GM18502 (cell line): Measurements from ENCODE around the gene CRP.
"Not testable (repeated sequence)": the region's sequence is repeated elsewhere in the genome, so short reads cannot be mapped to it uniquely, and the experiment has no call there.

Experiments used
- ATAC-seq: cut with Tn5 transposase; IDR thresholded peaks from one replicate; pipeline ENCODE4 v1.9.1; 2021; ENCODE audit warnings: mild to moderate bottlenecking; ENCODE audit not compliant: unreplicated experiment, poor library complexity

CRP gene

GRCh38 chr1:159704481-159704880 lies 9.9 kb downstream of the CRP start:
- no peak for ATAC-seq

- ATAC-seq, result no peak
Measured at GRCh38 chr1:159700312-159700711, 14.1 kb downstream of the CRP start.

GRCh38 chr1:159699653-159700052 lies 14.7 kb downstream of the CRP start:
- ATAC-seq, result no peak

DNA sequence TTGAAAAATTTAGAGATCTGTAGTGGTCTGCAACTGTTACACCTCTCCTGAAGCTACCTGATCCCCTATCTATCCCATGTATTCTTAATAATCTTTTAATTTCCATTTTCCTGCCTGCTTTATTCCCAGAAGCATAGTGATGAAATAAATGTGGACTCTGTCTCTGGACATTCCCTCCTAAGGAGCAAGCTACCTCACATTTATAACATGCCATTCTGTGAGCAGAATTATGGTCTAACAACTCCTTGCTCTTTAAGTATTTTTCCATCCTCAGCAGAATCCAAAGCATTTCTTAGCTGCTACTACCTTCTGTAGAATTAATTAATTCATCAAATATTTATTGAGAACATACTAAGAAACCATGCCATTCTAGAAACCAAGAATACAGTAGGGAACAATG lies 15.1 kb downstream of the CRP start:
- no peak for ATAC-seq

DNA sequence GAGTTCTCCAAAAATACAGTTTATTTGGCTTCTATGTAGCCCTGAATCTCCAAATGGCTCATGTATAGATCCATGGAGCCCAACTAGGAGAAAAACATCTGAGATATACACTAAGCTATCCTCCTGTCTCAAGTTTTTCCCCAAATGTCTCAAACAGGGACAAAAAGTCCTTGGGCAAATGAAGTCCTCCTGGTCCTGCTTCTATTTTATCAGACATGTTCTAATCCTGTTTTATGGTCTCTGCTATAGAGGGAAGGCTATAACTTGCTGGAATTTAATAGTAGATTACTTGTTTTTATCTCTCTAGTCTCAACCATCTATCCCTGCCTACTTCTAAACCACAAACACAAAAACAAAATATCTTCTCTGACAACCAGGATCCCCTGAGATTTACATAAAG lies 26.9 kb downstream of the CRP start:
- ATAC-seq, result no peak

DNA sequence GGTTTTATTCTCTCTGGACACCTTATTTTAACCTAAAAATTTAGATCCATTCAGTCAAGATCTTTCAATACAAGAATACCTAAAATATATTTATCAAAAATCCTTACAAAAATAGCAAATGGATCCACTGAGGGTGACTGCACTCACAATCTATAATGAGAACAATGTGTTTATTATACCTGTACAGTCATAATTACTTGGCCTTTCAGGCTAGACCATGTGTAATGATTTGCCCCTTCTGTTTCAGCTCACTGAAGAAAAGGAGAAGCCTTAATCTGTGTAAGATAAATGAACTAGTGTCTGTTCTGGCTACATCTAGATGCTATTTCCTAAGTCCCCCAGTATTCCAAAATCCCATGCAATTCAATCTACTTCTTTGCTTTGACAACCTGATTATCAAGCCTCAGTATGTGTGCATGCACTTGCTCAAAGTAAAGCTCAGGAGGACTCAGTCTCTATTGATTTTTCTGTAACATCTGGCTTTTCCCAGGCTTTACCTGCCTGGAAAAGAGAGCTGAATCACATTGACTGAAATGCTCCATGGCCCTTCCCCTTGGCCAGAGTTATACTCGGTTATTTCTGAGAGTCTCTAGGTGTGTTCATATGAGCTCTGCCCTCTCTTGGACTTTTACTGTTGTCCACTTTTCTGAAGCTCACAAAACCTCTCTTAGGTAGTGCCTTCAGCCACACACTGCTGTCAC lies 27.6 kb downstream of the CRP start:
- no peak for ATAC-seq

DNA sequence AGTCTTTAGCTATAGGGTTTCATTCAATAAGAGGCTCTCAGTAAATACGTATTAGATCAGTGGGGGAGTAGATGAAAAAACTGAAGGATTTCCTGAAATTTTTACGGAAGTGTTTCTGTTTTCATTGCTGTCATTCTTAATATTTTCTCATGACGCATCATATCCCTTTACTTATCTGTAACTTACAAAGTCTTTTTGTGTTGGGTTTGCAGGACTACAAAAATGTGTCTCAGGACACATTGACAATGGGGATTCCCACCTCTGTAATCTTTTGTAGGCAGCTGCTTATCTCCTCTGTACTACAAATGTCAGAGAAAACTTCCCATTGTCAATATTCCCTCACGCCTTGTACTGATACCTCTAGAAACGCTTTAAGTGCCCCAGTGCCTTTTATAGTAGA lies 35.5 kb downstream of the CRP start:
- ATAC-seq, result no peak

DNA sequence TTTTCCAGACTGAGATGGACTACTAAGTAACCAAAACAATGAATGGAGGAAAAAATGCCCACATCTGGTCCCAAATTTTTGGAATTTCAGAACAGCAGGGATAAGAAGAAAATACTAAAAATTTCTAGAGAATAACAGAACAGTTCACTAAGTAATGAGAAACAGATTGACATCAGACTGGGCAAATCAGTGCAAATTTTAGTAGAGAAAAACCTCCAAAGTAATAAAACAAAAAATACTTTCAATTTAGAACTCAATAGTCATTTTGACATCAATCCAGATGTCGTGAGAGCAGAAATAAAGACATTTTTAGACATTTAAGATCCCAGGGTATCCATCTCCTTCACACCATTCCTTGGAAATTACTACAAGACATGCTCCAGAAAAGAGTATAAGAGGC lies 39.3 kb downstream of the CRP start:
- no peak for ATAC-seq

GRCh38 chr1:159672390-159672789 lies 42.0 kb downstream of the CRP start:
- not testable (repeated sequence) for ATAC-seq

GRCh38 chr1:159669338-159669737 lies 45.1 kb downstream of the CRP start:
- no peak for ATAC-seq

DNA sequence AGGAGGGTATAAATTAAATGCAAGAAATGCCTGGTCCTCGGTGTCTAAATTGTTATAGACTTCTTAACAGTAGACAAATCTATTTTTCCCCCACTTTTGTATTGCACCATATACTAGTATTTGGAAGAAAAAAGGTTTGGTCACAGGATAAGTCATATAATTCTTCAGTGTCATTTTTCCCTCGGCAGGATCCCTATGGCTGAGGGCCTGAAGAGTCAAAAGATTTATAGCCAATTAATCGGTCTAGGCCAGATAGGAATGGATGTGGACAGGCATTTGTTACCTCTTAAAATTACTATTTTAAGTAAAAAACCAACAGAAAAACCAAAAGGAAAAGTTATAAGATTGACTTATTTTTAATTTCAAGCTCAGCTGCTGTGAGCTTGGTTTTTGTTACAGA lies 45.6 kb downstream of the CRP start:
- no peak for ATAC-seq

DNA sequence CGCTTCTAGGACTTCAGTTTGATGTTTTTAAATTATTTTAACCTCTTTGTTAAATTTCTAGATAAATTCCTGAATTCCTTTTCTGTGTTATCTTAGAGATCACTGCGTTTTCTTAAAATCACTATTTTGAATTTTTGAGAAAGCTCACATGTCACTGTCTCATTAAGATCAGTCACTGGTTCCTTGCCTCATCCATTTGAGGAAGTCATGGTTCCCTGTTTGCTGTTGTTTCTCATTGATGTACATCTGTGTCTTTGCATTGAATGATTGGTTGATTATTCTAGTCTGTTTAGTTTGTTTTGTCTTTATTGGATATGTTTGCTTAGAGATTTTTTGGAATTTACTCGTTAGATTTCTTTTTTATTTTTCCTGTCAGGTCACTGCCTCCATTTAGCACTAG lies 50.1 kb downstream of the CRP start:
- ATAC-seq, result no peak

DNA sequence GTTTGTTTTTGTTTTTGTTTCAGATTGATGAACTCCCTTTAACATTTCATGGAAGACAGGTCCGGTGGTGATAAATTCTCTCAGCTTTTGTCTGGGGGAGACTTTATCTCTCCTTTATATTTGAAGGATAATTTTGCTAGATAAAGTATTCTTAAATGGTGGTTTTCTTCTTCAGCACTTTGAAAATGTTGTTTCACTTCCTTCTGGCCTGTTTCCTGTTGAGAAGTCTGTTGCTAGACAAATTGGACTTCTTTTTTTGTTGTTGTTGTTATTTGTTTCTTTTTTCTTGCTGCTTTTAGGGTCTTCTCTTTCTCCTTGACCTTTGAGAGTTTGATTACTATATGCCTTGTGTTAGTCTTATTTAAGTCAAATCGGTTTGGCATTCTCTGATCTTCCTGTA lies 50.8 kb downstream of the CRP start:
- no peak for ATAC-seq
